ENCODE results near the gene NPAS3.

The NPAS3 gene

DNA sequence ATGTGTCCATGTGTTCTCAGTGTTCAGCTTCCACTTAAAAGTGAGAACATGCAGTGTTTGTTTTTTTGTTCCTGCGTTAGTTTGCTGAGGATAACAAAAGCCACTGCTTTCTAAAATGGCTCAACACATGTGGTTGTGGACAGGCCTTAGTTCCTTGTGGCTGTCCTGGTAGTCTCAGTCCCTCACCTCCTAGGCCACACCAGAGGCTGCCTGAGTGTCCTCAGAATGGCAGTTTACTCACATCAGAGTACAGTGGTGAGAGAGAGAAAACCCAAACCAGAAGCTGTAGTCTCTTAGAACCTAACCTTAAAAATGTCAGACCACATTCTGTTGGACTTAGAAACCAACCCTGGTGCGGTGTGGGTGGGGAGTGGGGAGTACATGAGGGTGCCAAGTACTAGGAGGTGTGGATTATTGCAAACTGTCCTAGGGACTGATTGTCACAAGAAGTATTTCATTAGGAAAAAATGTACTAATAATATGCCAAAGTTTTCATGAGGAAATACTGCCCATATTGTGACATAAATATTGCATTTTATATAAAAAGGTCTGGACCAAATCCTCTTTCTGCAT is 30.4 kb downstream of the NPAS3 start:
- no peak for TF ChIP-seq GATA2 (IDR thresholded peaks at IDR 0.05; ENCODE audit: low read depth, low read length)
- no peak for TF ChIP-seq GATA3 (IDR thresholded peaks at IDR 0.05; ENCODE audit: low read depth, low read length)

DNA sequence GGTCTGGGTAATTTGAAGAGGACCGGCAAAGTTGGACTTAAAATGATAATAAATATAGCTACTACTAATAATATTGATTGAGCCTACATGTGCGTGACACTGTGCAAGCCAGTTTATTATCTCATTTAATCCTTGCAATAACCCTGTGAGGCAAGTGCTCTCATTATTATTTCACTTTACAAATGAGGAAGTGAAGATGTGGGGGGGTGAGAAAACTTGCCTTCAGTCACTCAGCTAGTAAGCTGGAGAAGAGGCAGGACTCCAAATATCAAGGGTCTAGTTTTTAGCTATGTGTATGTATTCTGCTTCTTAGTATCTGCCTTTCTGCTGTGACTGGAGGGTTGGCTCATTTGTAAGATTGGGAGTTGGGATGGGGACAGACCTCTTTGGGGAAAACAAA is 39.2 kb downstream of the NPAS3 start:
- TF ChIP-seq GATA2 (IDR thresholded peaks at IDR 0.05; ENCODE audit: low read depth, low read length) (no peak), GATA3 (IDR thresholded peaks at IDR 0.05; ENCODE audit: low read depth, low read length) (no peak)

DNA sequence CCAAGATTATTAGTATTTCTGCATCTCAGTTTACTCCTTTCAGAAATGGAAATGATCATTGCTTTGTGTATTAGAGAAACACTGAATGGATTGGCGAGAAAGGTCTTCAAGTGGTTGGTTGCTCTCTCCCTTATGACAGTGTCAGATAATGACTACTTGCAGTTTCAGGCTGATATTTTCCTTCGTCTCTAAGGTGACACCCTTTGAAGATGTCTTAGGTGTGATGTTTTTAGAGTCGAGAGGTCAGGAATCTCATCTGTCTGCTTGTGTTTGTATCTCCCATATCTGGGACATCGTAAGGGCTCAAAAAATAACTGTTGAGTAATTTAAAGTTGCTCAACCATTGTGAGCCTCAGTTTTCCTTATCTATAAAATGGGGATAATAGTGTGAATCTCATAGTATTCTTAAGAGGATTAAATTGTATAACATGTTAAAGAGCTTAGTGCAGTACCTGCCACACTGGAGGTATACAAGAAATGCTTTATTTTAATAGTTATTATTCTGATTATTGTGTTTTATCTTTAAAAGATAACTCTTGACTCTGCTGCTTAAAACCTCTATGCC is 40.1 kb downstream of the NPAS3 start:
- no peak for TF ChIP-seq GATA2 (IDR thresholded peaks at IDR 0.05; ENCODE audit: low read depth, low read length)
- no peak for TF ChIP-seq GATA3 (IDR thresholded peaks at IDR 0.05; ENCODE audit: low read depth, low read length)

DNA sequence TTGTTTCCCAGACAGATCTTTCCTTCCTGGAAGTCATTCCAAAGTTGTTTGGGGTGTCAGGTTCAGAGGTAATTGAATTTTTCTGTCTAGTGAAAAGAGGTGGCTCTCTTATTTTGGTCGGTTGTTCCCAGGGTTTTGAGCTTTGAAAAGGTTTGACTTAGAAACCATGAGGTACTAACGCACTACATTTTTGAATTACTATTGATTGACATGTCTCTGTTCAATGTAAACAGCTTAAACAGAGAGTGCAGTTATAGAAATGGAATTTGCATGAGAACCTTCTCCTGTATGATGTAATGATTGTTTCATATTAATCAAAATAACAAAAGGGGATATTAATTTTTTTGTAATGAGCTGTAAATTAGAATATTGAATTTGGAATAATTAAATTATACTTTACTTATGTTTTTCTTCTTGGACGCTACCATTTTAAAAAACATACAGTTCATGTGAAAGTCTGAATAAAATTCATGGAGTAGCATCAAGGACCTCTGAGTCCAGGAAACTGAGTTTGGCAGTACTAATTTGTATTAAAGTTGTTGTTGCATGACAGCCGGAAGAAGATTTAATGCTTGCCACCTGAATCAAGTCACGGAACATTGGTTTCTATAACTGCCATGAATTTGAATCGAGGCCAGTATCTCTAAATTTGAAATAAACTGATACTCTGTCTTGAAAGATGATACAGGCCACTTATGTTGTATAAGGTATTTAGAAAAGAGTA is 41.7 kb downstream of the NPAS3 start:
- TF ChIP-seq GATA2 (IDR thresholded peaks at IDR 0.05; ENCODE audit: low read depth, low read length) (no peak), GATA3 (IDR thresholded peaks at IDR 0.05; ENCODE audit: low read depth, low read length) (no peak)

DNA sequence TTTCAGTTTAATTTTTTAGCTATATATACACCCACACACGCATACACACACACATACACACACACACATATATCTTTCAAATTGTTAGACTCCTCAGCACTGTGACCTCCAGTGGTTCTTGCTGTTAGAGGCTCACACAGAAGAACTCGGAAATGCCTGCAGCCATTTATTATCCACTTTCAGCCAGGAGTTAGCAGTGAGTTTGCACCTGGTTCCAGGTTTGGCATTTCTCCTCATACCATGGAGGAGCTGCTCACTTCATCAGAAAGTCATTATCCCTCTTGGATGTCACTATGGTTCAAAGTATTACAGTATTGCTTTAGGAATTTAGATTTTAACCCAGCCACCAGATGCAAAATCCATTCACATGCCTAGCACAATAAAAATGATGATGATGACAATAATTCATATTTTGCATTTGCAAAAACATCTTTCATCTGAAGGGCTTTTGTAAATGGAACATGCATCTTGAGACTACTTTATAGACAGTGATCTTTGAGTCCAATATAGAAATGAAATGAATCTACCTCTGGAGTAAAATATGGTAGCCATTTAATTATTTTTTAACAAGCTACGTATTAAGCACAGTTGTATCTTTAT is 42.3 kb downstream of the NPAS3 start:
- TF ChIP-seq GATA3 (IDR thresholded peaks at IDR 0.05; ENCODE audit: low read depth, low read length), result no peak
- no peak for TF ChIP-seq GATA2 (IDR thresholded peaks at IDR 0.05; ENCODE audit: low read depth, low read length)

DNA sequence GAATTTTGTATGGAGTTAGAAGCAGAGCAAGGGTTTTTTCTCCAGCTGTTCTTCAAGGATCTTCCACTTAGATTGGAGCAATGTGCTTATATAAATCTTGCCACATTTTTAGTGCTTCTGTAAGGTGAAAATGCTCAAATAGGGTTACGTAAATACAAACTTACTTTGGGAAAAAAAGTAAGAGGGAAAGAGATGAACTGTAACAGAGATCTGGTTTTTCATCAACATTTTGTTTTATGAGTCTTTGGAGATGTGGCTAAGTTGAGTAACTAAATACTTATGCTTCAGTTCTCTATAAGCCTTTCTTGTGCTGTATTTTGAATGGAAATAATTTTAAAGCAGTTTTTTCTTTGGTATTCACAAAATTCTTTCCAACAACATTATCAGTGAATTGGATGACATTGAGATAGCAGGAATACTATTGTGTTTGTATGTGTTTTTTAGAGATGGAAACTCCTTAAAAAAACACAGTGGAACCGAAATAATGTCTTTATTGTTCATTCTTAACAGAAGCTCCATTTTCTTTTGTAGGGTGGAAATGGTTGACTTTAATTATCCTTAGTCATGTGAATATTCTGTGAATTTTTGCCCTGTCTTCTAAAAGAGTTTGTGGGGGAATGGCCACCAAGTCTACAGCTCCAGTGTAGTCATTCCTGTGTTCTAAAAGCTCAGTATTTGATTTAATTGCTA is 45.7 kb downstream of the NPAS3 start:
- TF ChIP-seq GATA2 (IDR thresholded peaks at IDR 0.05; ENCODE audit: low read depth, low read length) (no peak), GATA3 (IDR thresholded peaks at IDR 0.05; ENCODE audit: low read depth, low read length) (no peak)

DNA sequence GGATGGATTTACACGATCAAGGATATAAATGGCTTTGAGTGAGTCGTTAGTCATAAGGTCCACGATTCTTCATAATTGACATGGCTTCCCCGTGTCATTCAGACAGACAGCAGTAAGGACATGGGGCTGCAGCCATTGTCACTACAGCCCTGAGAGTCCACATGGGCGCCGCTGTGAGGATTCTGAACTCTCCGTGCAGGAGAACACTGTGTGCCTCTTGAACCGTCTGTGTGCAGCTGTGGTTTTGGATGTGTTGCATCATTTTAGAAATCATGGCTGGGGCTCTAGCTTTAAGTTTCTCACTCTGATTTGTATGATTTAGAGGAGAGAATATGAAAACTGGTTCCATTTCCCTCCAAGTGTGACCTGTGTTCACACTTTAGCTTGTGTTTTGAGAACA is 47.2 kb downstream of the NPAS3 start:
- TF ChIP-seq GATA2 (IDR thresholded peaks at IDR 0.05; ENCODE audit: low read depth, low read length), result no peak
- no peak for TF ChIP-seq GATA3 (IDR thresholded peaks at IDR 0.05; ENCODE audit: low read depth, low read length)

DNA sequence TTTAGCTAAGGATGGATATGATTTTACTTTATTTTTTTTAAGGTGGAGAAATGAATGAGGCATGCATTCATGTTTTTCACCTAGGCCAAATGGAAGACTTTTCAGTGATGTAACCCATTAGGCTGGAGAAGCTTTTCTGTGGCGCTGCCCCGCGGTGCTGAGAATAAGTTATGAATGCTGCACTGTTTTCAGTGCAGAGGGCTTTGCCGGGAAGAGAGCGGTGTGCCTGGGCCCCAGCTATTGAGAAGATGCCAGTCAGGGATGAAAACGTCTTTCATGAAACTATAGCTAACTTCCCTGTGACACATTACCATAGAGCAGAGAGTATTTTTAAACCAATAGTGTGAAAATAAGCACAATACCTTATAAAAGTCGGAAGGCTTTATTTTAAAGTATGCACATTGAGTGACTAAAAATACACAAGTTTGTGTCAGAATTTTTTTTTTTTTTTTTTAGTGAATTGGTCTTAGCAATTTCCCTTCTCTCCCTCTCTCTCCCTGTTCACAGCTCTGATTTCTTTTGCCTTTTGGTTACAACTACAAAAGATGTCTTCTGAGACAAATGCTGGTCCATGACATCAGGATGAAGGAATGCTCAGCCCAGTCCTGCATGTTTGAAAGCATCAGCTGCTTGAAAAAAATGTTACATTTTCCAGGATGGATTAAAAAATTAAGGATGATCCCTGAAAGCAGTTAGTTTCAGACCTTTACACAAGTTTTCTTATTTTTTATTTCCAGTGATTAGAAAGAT is 48.3 kb downstream of the NPAS3 start:
- TF ChIP-seq GATA3 (IDR thresholded peaks at IDR 0.05; ENCODE audit: low read depth, low read length), result no peak

DNA sequence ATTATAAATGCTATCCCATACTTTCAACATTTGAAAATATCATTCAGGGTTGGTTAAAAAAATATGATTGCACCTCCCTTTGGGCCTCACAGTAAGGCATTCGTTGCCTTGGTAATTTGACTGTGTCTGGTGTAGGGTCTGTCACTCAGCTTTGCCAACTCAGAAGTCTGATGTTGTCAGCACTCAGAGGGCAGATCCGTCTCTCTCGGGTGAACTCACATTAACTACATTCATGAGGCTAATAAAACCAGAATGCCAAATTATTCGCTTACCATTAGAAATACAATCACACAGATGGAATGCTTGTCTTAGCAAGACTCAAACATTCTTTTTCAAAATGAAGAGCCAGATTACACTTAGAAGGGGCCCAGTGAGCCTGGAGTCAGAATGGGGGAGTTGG is 53.0 kb downstream of the NPAS3 start:
- no peak for TF ChIP-seq GATA3 (IDR thresholded peaks at IDR 0.05; ENCODE audit: low read depth, low read length)
- no peak for TF ChIP-seq GATA2 (IDR thresholded peaks at IDR 0.05; ENCODE audit: low read depth, low read length)

DNA sequence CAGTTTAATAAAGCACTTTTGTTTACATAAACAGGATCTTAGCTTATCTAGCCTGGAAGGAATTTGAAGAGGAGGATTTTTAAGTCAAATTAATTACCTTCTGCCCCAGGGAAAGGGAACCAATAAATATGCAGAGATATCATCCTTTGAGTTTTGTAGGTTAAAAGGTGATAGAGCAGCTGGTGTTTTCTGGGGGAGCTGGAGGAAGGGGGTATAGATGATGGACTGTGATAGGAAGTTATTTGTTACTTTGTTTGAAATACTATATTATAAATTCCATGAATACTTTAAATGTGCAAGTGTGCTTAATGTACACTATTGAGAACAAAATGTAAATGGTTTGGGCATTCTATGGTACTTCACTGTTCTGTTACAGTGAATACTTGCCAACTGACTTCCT is 55.2 kb downstream of the NPAS3 start:
- TF ChIP-seq GATA2 (IDR thresholded peaks at IDR 0.05; ENCODE audit: low read depth, low read length) (no peak), GATA3 (IDR thresholded peaks at IDR 0.05; ENCODE audit: low read depth, low read length) (no peak)

DNA sequence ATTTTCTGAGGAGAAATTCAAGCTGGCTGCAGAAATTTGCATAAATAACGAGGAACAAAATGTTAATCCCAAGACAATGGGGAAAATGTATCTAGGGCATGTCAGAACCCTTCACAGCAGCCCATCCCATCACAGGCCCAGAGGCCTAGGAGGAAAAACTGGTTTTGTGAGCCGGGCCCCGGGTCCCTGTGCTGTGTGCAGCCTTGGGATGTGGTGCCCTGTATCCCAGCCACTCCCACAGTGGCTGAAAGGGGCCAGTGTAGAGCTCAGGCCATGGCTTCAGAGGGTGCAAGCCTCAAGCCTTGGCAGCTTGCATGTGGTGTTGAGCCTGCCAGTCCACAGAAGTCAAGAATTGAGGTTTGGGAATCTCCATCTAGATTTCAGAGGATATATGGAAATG is 57.7 kb downstream of the NPAS3 start:
- TF ChIP-seq GATA3 (IDR thresholded peaks at IDR 0.05; ENCODE audit: low read depth, low read length), result no peak
- TF ChIP-seq GATA2 (IDR thresholded peaks at IDR 0.05; ENCODE audit: low read depth, low read length), result no peak

DNA sequence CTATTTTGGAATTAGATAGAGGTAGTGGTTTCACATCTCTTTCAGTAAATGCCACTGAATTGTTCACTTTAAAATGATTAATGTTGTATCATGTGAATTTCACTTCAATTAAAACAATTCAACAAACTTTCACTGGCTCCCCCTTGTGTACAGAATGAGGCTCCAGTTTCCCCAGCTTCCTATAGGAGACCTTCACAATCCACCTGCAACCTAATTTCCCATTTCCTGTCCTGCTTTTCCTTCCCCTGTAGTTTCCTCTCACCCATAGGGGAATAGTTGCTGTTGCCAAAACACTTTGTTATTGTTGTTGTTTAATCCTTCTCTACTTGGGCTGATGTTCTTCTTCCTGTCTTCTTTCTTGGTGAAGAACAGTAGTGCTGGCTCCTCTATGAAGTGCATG is 59.8 kb downstream of the NPAS3 start:
- TF ChIP-seq GATA2 (IDR thresholded peaks at IDR 0.05; ENCODE audit: low read depth, low read length), result no peak

DNA sequence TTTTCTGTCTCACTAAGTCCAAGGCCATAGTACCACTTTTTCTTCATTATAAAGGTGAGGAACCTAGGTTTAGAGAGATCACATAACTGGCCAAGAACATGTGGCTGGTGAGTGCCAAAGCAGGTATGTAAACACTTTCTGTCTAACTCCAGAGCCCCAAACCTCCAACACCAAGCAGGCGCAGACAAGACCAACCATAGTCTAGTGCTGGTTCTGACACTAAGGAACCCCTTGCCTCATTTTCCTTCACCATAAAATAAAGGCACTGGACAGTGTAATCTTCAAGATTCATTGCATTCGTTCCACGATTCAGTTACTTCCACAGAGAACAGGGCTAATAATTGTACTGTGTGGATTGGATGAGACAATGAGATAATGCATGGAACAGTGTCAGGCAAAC is 71.0 kb downstream of the NPAS3 start:
- TF ChIP-seq GATA3 (IDR thresholded peaks at IDR 0.05; ENCODE audit: low read depth, low read length), result no peak
- TF ChIP-seq GATA2 (IDR thresholded peaks at IDR 0.05; ENCODE audit: low read depth, low read length), result no peak

DNA sequence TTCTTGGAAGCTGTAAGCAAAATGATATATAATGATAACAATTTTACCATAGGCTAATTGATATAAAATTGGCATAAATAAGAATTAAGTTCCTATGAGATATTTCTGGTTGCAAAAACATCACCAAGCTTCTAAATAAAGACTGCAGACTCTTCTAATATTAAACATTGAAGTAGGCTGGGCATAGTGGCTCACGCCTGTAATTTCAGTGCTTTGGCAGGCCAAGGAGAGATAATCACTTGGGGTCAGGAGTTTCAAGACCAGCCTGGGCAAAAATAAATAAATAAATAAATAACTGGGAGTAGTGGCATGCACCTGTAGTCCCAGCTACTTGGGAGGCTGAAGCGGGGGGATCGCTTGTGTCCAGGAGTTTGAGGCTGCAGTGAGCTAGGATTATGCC is 71.8 kb downstream of the NPAS3 start:
- TF ChIP-seq GATA2 (IDR thresholded peaks at IDR 0.05; ENCODE audit: low read depth, low read length) (no peak), GATA3 (IDR thresholded peaks at IDR 0.05; ENCODE audit: low read depth, low read length) (no peak)
